Neural cell (in vitro differentiated cells): ENCODE results near the gene SPEM3. TPM values are rescaled to one million over a fixed set of nuclear protein-coding genes. Genes with fewer than 3 reads are reported as not detected.

Experiments
- H2AFZ ChIP-seq: fragments of 200-600, 300-800 bp; sonication (generic), shearing (Covaris generic); 2 replicates; pipeline ENCODE4 v1.6.0; 2014; ENCODE audit warnings: low read depth, mild to moderate bottlenecking, antibody characterized with exemption, low read length, moderate library complexity
- H3F3A ChIP-seq: fragments of 200-600 bp; shearing (Covaris generic); 2 replicates; pipeline ENCODE4 v1.6.1; 2016; ENCODE audit warnings: mild to moderate bottlenecking, moderate library complexity, mixed read lengths, antibody characterized with exemption, low read length; ENCODE audit not compliant: insufficient read depth, poor library complexity, severe bottlenecking
- H3K27ac ChIP-seq: fragments of 200-600, 300-800 bp; sonication (generic), shearing (Covaris generic); 2 replicates; pipeline ENCODE4 v1.5.1; 2014; ENCODE audit warnings: mild to moderate bottlenecking, low read length, moderate library complexity
- H3K27me3 ChIP-seq: fragments of 300-800, 200-600 bp; sonication (generic), shearing (Covaris generic); 2 replicates; pipeline ENCODE4 v1.6.0; 2014; ENCODE audit warnings: mild to moderate bottlenecking, low read depth, low read length, moderate library complexity; ENCODE audit not compliant: insufficient read depth
- H3K36me3 ChIP-seq: fragments of 300-800, 200-600 bp; sonication (generic), shearing (Covaris generic); 2 replicates; pipeline ENCODE4 v1.5.1; 2014; ENCODE audit warnings: mild to moderate bottlenecking, antibody characterized with exemption, low read length, moderate library complexity; ENCODE audit not compliant: insufficient read depth
- H3K4me2 ChIP-seq: fragments of 300-800, 200-600 bp; sonication (generic), shearing (Covaris generic); 2 replicates; pipeline ENCODE4 v1.6.0; 2014; ENCODE audit warnings: mild to moderate bottlenecking, low read length
- H3K4me3 ChIP-seq: fragments of 300-800, 200-600 bp; sonication (generic), shearing (Covaris generic); 2 replicates; pipeline ENCODE4 v1.5.1; 2014; ENCODE audit warnings: mild to moderate bottlenecking, low read length, moderate library complexity
- H3K79me2 ChIP-seq: fragments of 200-600 bp; shearing (Covaris generic); replicated peaks from 2 replicates; pipeline ENCODE4 v1.6.0; 2014; ENCODE audit warnings: mild to moderate bottlenecking, low read length, moderate library complexity; ENCODE audit not compliant: insufficient read depth
- H3K9ac ChIP-seq: fragments of 300-800, 200-600 bp; sonication (generic), shearing (Covaris generic); 2 replicates; pipeline ENCODE4 v1.6.1; 2016; ENCODE audit warnings: mild to moderate bottlenecking, low read length, mixed read lengths
- H3K9me2 ChIP-seq: fragments of 200-600 bp; shearing (Covaris generic); 2 replicates; pipeline ENCODE4 v1.6.1; 2016; ENCODE audit warnings: mild to moderate bottlenecking, low read length, mixed read lengths; ENCODE audit not compliant: insufficient read depth
- H3K9me3 ChIP-seq: fragments of 200-600, 300-800 bp; sonication (generic), shearing (Covaris generic); 2 replicates; pipeline ENCODE4 v1.6.1; 2016; ENCODE audit warnings: mild to moderate bottlenecking, mixed run types, low read length, moderate library complexity, mixed read lengths
- H4K20me1 ChIP-seq: fragments of 200-600 bp; shearing (Covaris generic); 2 replicates; pipeline ENCODE4 v1.6.1; 2016; ENCODE audit warnings: mild to moderate bottlenecking, mixed run types; ENCODE audit not compliant: insufficient read depth
- CTCF ChIP-seq: fragments of 450-650 bp; IDR thresholded peaks from 2 replicates; pipeline ENCODE4 v1.5.1; 2014; ENCODE audit warnings: antibody characterized with exemption, mild to moderate bottlenecking, moderate library complexity; ENCODE audit not compliant: poor library complexity, severe bottlenecking
- EP300 ChIP-seq: fragments of 450-650 bp; conservative IDR thresholded peaks from 2 replicates; pipeline ENCODE4 v1.6.1; 2014; ENCODE audit warnings: antibody characterized with exemption, mild to moderate bottlenecking, moderate library complexity; ENCODE audit not compliant: poor library complexity, severe bottlenecking
- EZH2 ChIP-seq: fragments of 200-600, 300-800 bp; shearing (Covaris generic), sonication (generic); IDR thresholded peaks from 2 replicates; pipeline ENCODE4 v1.6.1; 2014; ENCODE audit warnings: antibody characterized with exemption, low read length, borderline replicate concordance, mild to moderate bottlenecking; ENCODE audit not compliant: insufficient read depth, poor library complexity, severe bottlenecking
- MXI1 ChIP-seq: fragments of 450-650 bp; conservative IDR thresholded peaks from 2 replicates; pipeline ENCODE4 v1.6.1; 2014; ENCODE audit warnings: antibody characterized with exemption, mild to moderate bottlenecking; ENCODE audit not compliant: poor library complexity, severe bottlenecking
- POLR2AphosphoS5 ChIP-seq: IDR thresholded peaks from 2 replicates; pipeline ENCODE4 v1.6.1; 2012
- RAD21 ChIP-seq: fragments of 450-650 bp; conservative IDR thresholded peaks from 2 replicates; pipeline ENCODE4 v1.6.1; 2014; ENCODE audit warnings: antibody characterized with exemption, mild to moderate bottlenecking, moderate library complexity
- REST ChIP-seq: IDR thresholded peaks from 2 replicates; pipeline ENCODE4 v1.6.1; 2012; ENCODE audit warnings: borderline replicate concordance
- SMC3 ChIP-seq: fragments of 450-650 bp; conservative IDR thresholded peaks from 2 replicates; pipeline ENCODE4 v1.6.1; 2014; ENCODE audit warnings: antibody characterized with exemption, mild to moderate bottlenecking, moderate library complexity; ENCODE audit not compliant: poor library complexity
- TAF1 ChIP-seq: IDR thresholded peaks from 2 replicates; pipeline ENCODE4 v1.6.1; 2012; ENCODE audit warnings: low read depth
- polyA plus RNA-seq: library from polyadenylated mRNA; depleted of rRNA; stranded (reverse); fragments of >200 nt; gene quantifications from 2 replicates; pipeline ENCODE4 v1.2.3, GENCODE V29; 2014

Gene SPEM3
- polyA plus RNA-seq, 1 donor from 2014 or later: not detected

GRCh38 chr17:7478276-7479212 is 49.9 kb downstream of the SPEM3 start:
- Histone ChIP-seq H3K4me2 (peak overlapping the region; percentile 94), H3K27ac (peak overlapping the region; percentile 97), H3K9me2 (no peaks in the 10 kb centered on the region), H3K9ac (peak overlapping the region; percentile 98), H3K27me3 (no peaks in the 10 kb centered on the region), H2AFZ (no peak overlapping the region), H3K36me3 (no peaks in the 10 kb centered on the region), H3K9me3 (no peaks in the 10 kb centered on the region), H3F3A (no peaks in the 10 kb centered on the region), H3K4me3 (peak overlapping the region; percentile 91), H4K20me1 (no peaks in the 10 kb centered on the region), H3K79me2 (peaks cover 53% of the 10 kb centered on the region)
- TF ChIP-seq SMC3 (no peak), POLR2AphosphoS5 (no peak), EP300 (peak; percentile 16), RAD21 (no peak), EZH2 (no peak), MXI1 (peak; percentile 70), CTCF (no peak), TAF1 (no peak), REST (no peak)

GRCh38 chr17:7479213-7480088 is 50.8 kb downstream of the SPEM3 start, which contains the start of gene ZBTB4:
Gene ZBTB4 (minus strand): TSS chr17:7479631. CDS start chr17:7466801, 12,830 bp downstream.
- Histone ChIP-seq H3K79me2 (peaks cover 50% of the 10 kb centered on the region), H3K27me3 (no peaks in the 10 kb centered on the region)
- TF ChIP-seq CTCF (no peak), EZH2 (no peak), MXI1 (peak; percentile 55), EP300 (peak; percentile 24), SMC3 (no peak), RAD21 (peak; percentile 33), POLR2AphosphoS5 (peak; percentile 83), REST (peak; percentile 67), TAF1 (no peak)

More at GRCh38 chr17:7479213-7480088, 50.8 kb downstream of the SPEM3 start, which contains the start of gene ZBTB4:
- Histone ChIP-seq H3K4me3 (peak within 1 kb of the TSS; percentile 91), H3K9me2 (no peaks in the 10 kb centered on the region), H3K4me2 (peak within 1 kb of the TSS; percentile 94), H2AFZ (peak within 1 kb of the TSS; percentile 60), H3K36me3 (no peaks in the 10 kb centered on the region), H4K20me1 (no peaks in the 10 kb centered on the region), H3K9me3 (no peaks in the 10 kb centered on the region), H3F3A (no peaks in the 10 kb centered on the region), H3K9ac (peak within 1 kb of the TSS; percentile 98), H3K27ac (peak within 1 kb of the TSS; percentile 97)
